GM21360 (cell line): Measurements from ENCODE around the gene DNAH14.
"Not testable (repeated sequence)": the region's sequence is repeated elsewhere in the genome, so short reads cannot be mapped to it uniquely, and the experiment has no call there.

ENCODE experiments used
- ATAC-seq: cut with Tn5 transposase; IDR thresholded peaks from one replicate; pipeline ENCODE4 v1.9.1; 2021; ENCODE audit warnings: mild to moderate bottlenecking, moderate library complexity; ENCODE audit not compliant: unreplicated experiment

The DNAH14 gene

DNA sequence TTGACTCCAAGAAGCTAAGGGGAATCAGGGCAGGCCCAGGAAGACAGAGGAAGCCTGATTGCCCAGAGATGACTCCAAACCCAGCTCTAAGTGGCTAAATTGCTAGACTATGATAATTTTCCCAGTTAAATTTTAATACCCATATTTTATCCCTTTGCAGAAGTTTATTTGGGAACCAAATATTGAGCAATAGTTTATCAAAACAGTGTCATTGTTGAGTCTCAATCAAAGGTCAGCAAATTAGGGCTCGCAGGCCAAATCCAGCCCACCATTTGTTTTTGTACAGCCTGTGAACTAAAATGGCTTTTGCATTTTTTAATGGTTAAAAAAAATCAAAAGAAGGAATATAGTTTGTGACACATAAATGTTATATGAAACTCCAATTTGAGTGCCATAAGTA, 451.2 kb downstream of the DNAH14 start:
- ATAC-seq, result no peak

- ATAC-seq, result not testable (repeated sequence)
Observed at GRCh38 chr1:225386860-225387259, 457.4 kb downstream of the DNAH14 start.

GRCh38 chr1:225388372-225388771, 458.9 kb downstream of the DNAH14 start:
- no peak for ATAC-seq

DNA sequence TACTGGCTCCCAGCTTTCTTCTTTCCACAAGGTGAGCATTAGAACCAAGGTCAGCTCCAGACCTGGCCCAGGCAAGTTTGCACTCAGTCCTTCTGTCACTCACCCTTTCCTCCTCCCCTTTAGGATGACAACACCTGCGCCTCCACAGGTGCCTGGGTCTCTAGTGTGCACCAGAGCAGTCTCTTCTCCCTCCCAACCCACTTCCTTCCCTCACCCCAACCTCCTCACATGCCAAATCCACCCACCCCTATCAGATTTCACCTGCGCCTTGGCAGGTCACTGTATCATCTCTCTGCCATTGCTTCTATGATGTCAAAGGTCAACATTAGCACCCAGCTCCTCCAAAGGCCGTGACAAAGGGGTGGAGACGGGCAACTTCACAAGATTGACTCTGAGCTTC, 460.4 kb downstream of the DNAH14 start:
- no peak for ATAC-seq

DNA sequence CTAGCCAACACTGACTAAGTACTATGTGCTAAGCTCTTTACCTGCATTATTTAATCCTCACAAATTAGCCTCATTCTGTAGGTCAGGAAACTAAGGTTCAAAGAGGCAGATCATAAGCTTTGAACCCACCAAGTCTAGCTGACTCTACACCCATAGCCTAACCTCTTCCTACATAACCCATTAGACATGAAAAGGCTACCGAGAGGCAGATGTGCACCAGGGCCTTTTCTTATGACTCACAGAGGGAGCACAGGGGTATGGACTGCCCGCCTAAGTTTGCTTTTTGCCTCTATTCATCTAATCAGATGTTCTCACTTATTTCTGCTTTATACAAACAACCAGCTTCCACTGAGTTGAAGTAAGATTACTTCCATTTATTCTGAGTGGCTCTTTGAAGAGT, 466.9 kb downstream of the DNAH14 start:
- no peak for ATAC-seq

- ATAC-seq, result no peak
Observed at GRCh38 chr1:225400968-225401367, 471.5 kb downstream of the DNAH14 start.

DNA sequence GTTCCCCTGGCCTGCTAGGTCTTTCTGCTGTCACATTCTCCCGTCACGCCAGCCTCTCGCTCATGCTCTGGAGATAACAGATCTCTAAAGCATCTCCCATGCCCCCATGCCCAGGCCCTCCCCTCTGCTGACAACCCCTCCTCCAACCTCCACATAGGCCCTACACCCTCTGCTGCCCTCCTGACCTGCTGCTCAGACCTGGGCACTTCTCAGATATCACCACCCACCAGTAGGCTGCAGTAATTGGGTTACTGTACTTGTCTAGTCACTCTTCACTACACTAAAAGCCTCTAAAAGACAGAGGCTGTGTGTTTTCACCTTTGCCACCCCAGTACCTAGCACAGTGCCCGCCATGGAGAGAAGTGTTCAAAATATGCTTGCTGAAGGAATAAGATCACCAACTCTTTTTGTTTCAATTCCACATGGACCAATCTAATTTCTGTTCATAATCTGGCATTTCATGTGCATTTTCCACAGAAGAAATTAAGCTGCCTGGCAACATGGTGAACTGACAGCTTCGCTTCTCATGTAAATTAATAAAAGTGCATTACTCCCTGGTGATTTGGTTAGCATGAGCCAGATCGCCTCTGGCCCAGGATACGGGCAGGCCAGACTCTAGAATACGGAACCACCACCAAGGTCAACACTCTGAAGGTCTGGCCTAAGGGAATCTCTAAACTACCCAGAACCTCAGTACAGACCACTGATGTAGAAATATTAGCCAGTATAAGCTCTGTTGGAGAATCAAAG, 477.7 kb downstream of the DNAH14 start:
- no peak for ATAC-seq

- ATAC-seq, result no peak
Observed at GRCh38 chr1:225407755-225408154, 478.3 kb downstream of the DNAH14 start.

DNA sequence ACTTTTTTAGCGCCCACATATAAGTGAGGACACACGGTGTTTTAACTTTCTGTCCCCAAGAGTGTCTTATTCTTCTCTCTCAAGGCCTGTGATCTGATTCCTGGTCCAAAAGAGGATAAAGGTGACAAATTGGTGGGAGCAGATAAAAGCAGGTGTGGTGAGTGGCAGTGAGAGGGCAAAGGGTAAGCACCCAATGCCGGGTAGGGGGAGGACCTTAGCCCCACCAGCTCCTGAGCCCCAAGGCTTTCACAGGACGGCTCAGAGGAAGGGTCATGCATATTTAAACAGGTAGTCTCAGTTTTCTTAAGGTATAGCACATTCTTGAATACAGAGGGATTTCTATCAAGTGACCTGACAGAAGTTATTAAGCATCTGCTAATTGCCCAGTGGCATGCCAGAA, 478.8 kb downstream of the DNAH14 start:
- no peak for ATAC-seq

- no peak for ATAC-seq
Observed at GRCh38 chr1:225409051-225409450, 479.6 kb downstream of the DNAH14 start.

DNA sequence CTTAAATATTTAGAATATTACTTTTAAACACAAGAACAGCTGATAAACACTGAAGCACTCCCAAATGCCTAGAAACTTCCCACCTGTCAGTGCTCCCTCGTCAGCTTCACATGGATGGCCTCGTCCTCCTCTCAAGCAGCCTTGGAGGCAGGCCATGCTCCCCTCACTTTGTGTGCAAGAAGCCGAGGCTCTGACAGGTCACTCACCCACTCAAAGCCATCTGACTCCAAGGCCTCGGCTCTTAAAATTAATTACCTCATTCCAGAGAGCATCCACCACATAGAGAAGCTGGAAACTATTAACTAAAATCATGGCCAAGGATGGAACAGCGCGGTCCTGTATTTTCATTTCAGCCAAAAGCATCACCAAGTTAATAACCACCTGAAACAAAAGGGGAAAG, 480.6 kb downstream of the DNAH14 start:
- ATAC-seq, result no peak

DNA sequence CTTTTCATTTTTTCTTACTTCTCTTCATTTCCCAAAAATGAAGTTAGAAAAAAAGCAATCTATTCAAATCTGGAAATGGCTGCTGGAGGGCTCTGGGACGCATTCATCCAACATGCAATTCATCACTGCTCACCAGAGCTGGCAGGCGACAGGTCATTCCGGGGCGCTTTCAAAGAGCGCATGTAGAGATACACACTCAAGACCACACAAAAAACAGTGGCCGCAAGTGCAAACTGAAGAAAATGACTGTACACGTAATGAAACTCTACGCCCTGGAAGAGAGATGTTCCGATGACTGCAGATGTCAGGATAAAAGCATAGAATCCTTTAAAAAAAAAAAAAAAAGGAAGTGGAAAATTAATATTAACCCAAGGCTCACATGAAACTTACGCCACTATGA, 482.8 kb downstream of the DNAH14 start:
- no peak for ATAC-seq

GRCh38 chr1:225412803-225413351, 483.4 kb downstream of the DNAH14 start:
- ATAC-seq, result no peak

- no peak for ATAC-seq
Observed at GRCh38 chr1:225413708-225414375, 484.4 kb downstream of the DNAH14 start.

DNA sequence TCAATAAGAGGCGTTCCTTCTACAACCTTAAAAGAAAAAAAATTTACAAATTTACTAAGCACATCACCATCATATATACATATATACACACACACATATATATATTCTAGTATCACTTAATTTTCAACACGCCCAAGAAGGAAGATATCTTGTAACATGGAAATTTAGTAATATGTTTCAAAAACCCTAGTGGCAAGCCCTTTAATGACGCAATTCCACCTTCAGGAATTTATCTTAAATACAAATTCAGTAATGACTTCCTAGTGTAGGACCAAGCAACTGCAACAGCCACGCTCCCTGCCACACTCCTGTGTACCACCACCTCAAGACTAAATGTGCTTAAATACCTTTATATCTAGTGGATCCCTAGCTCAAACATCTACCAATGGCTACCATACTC, 485.8 kb downstream of the DNAH14 start:
- no peak for ATAC-seq

- ATAC-seq, result no peak
Observed at GRCh38 chr1:225415967-225416745, 486.7 kb downstream of the DNAH14 start.

- no peak for ATAC-seq
Observed at GRCh38 chr1:225418059-225418458, 488.6 kb downstream of the DNAH14 start.

- ATAC-seq, result no peak
Observed at GRCh38 chr1:225418598-225418997, 489.1 kb downstream of the DNAH14 start.

DNA sequence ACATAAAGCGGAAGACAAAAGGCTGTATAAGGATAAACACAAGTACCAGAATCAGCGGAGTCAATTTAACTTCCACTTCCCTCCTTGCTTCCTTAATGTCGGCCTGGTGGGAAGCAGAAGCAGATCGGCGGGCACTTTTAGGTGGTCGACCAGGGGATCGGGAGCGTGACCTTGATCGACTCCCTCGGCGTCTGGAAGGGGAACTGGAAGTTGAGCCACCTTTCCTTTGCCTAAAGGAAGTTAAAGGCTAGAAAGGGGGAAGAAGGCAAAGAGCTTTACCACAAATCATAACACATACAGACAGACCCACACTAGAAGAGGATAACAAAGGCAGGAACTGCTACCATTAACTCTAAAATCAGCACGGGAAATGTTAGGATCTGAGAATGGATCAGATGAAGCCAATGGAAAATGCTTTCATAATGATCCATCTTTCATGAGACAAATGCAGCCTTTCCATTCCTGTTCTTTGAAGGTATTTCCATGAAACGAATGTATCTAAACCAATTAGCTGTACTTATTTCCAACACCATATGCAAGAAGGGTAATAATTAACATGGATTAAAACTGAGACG, 492.6 kb downstream of the DNAH14 start:
- ATAC-seq, result no peak

DNA sequence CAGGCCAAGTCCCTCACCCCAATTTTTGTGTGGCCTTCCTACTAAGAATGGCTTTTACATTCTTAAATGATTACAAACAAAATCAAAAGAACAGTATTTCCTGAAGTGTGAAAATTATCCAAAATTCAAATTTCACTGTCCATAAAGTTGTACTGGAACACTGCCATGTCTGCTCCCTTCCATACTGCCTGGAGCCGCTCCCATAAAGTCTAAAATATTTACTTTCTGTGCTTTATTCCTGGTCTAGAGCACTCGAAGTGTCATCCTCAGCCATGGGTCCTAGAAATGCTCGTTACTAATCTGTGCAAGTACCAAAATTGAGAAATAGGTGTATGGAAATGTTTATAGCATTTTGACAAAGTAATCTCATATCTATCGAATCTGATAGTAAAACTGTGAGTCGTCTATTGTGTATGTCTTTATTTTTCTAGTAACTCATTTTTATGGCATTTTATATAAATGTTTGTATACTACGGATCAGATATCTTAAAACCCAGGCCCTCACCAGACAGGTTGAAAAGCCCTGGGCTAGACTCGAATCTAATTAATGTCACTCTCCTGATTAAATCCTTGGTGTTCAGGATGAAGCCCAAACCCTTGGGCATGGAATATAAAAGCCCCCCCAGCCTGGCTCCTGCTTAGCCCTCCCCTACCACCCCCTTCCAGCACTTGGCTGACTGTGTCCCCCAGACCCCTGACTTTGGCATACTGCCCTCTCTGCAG, 493.5 kb downstream of the DNAH14 start:
- no peak for ATAC-seq

- ATAC-seq, result no peak
Observed at GRCh38 chr1:225423518-225423855, 494.0 kb downstream of the DNAH14 start.
